Caco-2 (cell line): ENCODE measurements around the gene IL1RAPL1. TPM values are rescaled to one million over a fixed set of nuclear protein-coding genes. Genes with fewer than 3 reads are reported as not detected.
A peak's percentile ranks its signal among the peaks of the same experiment; 100 is the strongest.
"Not testable (repeated sequence)": the region's sequence is repeated elsewhere in the genome, so short reads cannot be mapped to it uniquely, and the experiment has no call there.

Experiments used
- BruUV-seq: library from RNA; stranded (reverse); fragments of 400-500 nt; replicated peaks from 2 replicates; lab custom pipeline; 2021; lab: Mats Ljungman, UMichigan
- CTCF ChIA-PET: fragments of 300-600 bp; sonication (Branson Sonifier 250); formaldehyde crosslinking; loops from one replicate; lab custom pipeline; 2022; ENCODE audit warnings: antibody characterized with exemption; lab: Charles Lee
- POLR2A ChIA-PET: fragments of 300-600 bp; sonication (Branson Sonifier 250); formaldehyde crosslinking; loops from one replicate; lab custom pipeline; 2022; ENCODE audit warnings: antibody characterized with exemption; lab: Charles Lee
- DNase-seq, 2 experiments: peaks; one replicate each; pipeline versions ENCODE4 v3.0.0 to v3.0.0-alpha.2; 2020 to 2022
- H3K27me3 ChIP-seq: replicated peaks from 2 replicates; pipeline ENCODE4 v1.6.0; 2011; ENCODE audit warnings: low read length; ENCODE audit not compliant: control insufficient read depth, insufficient read depth
- H3K36me3 ChIP-seq: 2 replicates; pipeline ENCODE4 v1.5.1; 2011; ENCODE audit warnings: low read length; ENCODE audit not compliant: control insufficient read depth, insufficient read depth
- H3K4me1 ChIP-seq: fragments of 250-450 bp; sonication (Bioruptor Pico); 2 replicates; pipeline ENCODE4 v1.5.1; 2020; ENCODE audit warnings: mild to moderate bottlenecking
- H3K4me3 ChIP-seq: 2 replicates; pipeline ENCODE4 v1.5.1; 2011; ENCODE audit warnings: low read depth, mild to moderate bottlenecking, control low read depth, low read length
- H3K9me3 ChIP-seq: fragments of 250-450 bp; sonication (Bioruptor Pico); 2 replicates; pipeline ENCODE4 v1.5.1; 2020; ENCODE audit warnings: mild to moderate bottlenecking, moderate library complexity
- H3K27ac Mint-ChIP-seq: one replicate; pipeline ENCODE4 v1.8.0; 2022; ENCODE audit warnings: mixed read lengths; ENCODE audit not compliant: unreplicated experiment
- H3K27me3 Mint-ChIP-seq: one replicate; pipeline ENCODE4 v1.8.0; 2022; ENCODE audit warnings: mixed read lengths; ENCODE audit not compliant: insufficient read depth, unreplicated experiment
- H3K36me3 Mint-ChIP-seq: one replicate; pipeline ENCODE4 v1.8.0; 2022; ENCODE audit warnings: mild to moderate bottlenecking, mixed read lengths; ENCODE audit not compliant: insufficient read depth, unreplicated experiment
- H3K4me1 Mint-ChIP-seq: one replicate; pipeline ENCODE4 v1.8.0; 2022; ENCODE audit warnings: low read depth, mixed read lengths; ENCODE audit not compliant: unreplicated experiment
- H3K4me3 Mint-ChIP-seq: one replicate; pipeline ENCODE4 v1.8.0; 2022; ENCODE audit warnings: mild to moderate bottlenecking, moderate library complexity, mixed read lengths; ENCODE audit not compliant: unreplicated experiment
- H3K9me3 Mint-ChIP-seq: one replicate; pipeline ENCODE4 v1.8.0; 2022; ENCODE audit warnings: mixed read lengths; ENCODE audit not compliant: unreplicated experiment
- intact Hi-C: fragments of 100-400 bp; cut with micrococcal nuclease; formaldehyde crosslinking; loops from one replicate; pipeline ENCODE4 v1.10.0; 2022; ENCODE audit not compliant: unreplicated experiment
- total RNA-seq: library from RNA; stranded (reverse); gene quantifications from 2 replicates; pipeline ENCODE4 v1.2.3, GENCODE V29; 2022
- TF ChIP-seq, protein P1 (sequence below), 2 experiments: fragments of 200-600 bp in 1 of 2; IDR thresholded peaks; 1 replicate in 1 of 2; 2 replicates in 1 of 2; pipeline versions ENCODE4 v1.5.1 to v1.8.0; 2011 to 2022; ENCODE audit warnings: antibody characterized with exemption in 1 of 2, control low read depth in 1 of 2, inconsistent platforms in 1 of 2, low read depth in 1 of 2, low read length in 1 of 2, mild to moderate bottlenecking in 1 of 2, moderate library complexity in 1 of 2; ENCODE audit not compliant: insufficient read depth in 1 of 2, severe bottlenecking in 1 of 2, unreplicated experiment in 1 of 2

Gene IL1RAPL1
- total RNA-seq, 1 experiment from 2014 or later = not detected

DNA sequence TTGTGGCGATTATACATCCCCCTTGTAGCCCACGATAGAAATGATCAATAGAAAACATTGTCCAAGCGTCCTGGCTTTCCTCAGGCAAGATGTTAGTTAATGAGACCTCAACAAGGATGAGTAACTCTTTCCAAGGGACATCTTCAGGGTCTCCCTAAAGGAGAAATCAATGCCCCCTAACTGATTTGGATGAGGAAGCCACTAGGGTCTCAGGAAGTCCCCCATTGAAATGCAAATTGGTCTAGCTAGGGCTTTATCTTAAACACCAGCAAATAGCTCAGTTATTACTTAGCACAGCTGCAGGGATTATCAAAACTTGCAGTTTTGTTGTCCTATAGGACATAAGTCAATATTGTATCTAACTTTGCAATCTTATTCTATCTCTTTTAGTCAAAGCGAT lies 721.5 kb downstream of the IL1RAPL1 start:
- H3K4me3 ChIP-seq = no peak overlapping the region
- no peaks in the 10 kb centered on the region for H3K36me3 ChIP-seq
- TF ChIP-seq, protein P1, sequence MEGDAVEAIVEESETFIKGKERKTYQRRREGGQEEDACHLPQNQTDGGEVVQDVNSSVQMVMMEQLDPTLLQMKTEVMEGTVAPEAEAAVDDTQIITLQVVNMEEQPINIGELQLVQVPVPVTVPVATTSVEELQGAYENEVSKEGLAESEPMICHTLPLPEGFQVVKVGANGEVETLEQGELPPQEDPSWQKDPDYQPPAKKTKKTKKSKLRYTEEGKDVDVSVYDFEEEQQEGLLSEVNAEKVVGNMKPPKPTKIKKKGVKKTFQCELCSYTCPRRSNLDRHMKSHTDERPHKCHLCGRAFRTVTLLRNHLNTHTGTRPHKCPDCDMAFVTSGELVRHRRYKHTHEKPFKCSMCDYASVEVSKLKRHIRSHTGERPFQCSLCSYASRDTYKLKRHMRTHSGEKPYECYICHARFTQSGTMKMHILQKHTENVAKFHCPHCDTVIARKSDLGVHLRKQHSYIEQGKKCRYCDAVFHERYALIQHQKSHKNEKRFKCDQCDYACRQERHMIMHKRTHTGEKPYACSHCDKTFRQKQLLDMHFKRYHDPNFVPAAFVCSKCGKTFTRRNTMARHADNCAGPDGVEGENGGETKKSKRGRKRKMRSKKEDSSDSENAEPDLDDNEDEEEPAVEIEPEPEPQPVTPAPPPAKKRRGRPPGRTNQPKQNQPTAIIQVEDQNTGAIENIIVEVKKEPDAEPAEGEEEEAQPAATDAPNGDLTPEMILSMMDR (IDR thresholded peaks at IDR 0.05; ENCODE audit: insufficient read depth in 1 of 2, low read depth in 1 of 2, low read length in 1 of 2, severe bottlenecking in 1 of 2, unreplicated experiment in 1 of 2) = no peak
- Mint-ChIP-seq H3K36me3 (no peaks in the 10 kb centered on the region), H3K27ac (no peak overlapping the region), H3K27me3 (no peaks in the 10 kb centered on the region), H3K4me1 (no peaks in the 10 kb centered on the region), H3K4me3 (no peak overlapping the region), H3K9me3 (peaks cover 11% of the 10 kb centered on the region)
- DNase-seq = no peak
- no peaks in the 10 kb centered on the region for H3K27me3 ChIP-seq
- H3K9me3 ChIP-seq = no peaks in the 10 kb centered on the region
- ChIA-PET CTCF (no interaction called here), POLR2A (no interaction called here)
- BruUV-seq = no TSS peak
- H3K4me1 ChIP-seq = 0 out of 2 replicates have a peak, but pooled peaks cover 6% of the 10 kb centered on the region
- intact Hi-C loops = no loop called here

DNA sequence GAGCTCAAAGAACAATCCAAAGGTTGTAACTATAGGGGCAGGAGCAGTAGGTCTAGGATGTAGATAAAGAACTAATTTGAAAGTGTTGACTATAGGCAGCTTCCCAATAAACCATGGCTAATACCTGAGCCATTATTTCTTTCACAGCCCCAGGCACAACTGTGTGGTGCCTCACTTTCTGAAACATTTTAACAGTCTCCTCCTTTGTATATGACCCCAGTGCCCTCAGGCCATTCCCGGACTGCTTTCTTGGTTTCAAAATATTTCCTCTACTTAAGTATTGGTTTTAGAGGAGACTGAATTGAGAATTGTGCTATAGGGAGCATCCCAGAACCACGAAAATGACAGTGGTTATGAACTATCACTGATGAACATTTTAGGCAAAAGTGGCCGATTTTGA lies 728.7 kb downstream of the IL1RAPL1 start:
- peaks cover 9% of the 10 kb centered on the region for H3K4me1 Mint-ChIP-seq
- Histone ChIP-seq H3K36me3 (no peaks in the 10 kb centered on the region), H3K9me3 (no peaks in the 10 kb centered on the region), H3K4me1 (peaks cover 18% of the 10 kb centered on the region), H3K4me3 (no peak overlapping the region), H3K27me3 (no peaks in the 10 kb centered on the region)
- no TSS peak for BruUV-seq
- DNase-seq = peak; percentile 2 to 26
- H3K27me3 Mint-ChIP-seq = no peaks in the 10 kb centered on the region
- H3K4me3 Mint-ChIP-seq = peak overlapping the region; percentile 4
- H3K36me3 Mint-ChIP-seq = no peaks in the 10 kb centered on the region
- ChIA-PET POLR2A (no interaction called here), CTCF (no interaction called here)
- intact Hi-C loops = loop anchor here (10.0 kb wide), 1 partner anchor 159 kb away; no protein-coding TSS in a partner anchor
- TF ChIP-seq, protein P1 (IDR thresholded peaks at IDR 0.05; ENCODE audit: insufficient read depth in 1 of 2, low read depth in 1 of 2, low read length in 1 of 2, severe bottlenecking in 1 of 2, unreplicated experiment in 1 of 2) = no peak
- H3K27ac Mint-ChIP-seq = peak overlapping the region; percentile 57
- H3K9me3 Mint-ChIP-seq = no peaks in the 10 kb centered on the region

DNA sequence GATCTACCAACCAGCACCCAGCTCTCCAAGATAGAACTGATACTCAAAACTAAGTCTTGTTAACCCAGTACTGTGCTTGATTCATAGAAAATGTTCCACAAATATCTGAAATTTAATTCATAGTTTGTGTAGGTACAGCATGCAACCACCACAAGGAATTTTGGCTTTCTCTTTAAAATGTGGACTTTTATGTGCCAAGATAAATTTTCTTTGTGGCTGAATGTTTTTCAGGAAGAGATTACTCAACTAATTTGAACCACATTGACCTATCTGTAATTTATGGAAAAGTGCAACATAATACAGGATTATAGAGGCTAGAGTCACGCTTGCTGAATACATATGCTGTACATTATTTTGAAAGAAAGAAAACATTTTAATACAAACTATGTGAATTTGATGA lies 730.8 kb downstream of the IL1RAPL1 start:
- TF ChIP-seq, protein P1 (IDR thresholded peaks at IDR 0.05; ENCODE audit: insufficient read depth in 1 of 2, low read depth in 1 of 2, low read length in 1 of 2, severe bottlenecking in 1 of 2, unreplicated experiment in 1 of 2) = no peak
- Histone ChIP-seq H3K27me3 (no peaks in the 10 kb centered on the region), H3K36me3 (no peaks in the 10 kb centered on the region), H3K4me1 (peaks cover 18% of the 10 kb centered on the region), H3K4me3 (no peak overlapping the region), H3K9me3 (no peaks in the 10 kb centered on the region)
- no TSS peak for BruUV-seq
- intact Hi-C loops = loop anchor here (10.0 kb wide), 1 partner anchor 157 kb away; no protein-coding TSS in a partner anchor
- Mint-ChIP-seq H3K27me3 (no peaks in the 10 kb centered on the region), H3K4me1 (peaks cover 9% of the 10 kb centered on the region), H3K9me3 (no peaks in the 10 kb centered on the region), H3K27ac (no peak overlapping the region), H3K4me3 (no peak overlapping the region), H3K36me3 (no peaks in the 10 kb centered on the region)
- POLR2A ChIA-PET = no interaction called here
- no peak for DNase-seq
- CTCF ChIA-PET = no interaction called here

DNA sequence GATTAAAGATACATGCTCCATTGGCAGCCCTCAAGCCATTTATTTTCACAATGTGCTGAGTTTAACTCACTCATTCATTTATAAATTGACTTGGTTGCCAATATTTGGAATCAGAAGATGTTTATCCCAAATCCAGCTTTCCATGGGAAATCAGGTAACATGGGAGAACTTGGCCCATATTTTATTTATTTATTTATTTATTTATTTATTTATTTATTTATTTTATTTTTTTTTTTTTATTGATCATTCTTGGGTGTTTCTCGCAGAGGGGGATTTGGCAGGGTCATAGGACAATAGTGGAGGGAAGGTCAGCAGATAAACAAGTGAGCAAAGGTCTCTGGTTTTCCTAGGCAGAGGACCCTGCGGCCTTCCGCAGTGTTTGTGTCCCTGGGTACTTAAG lies 745.2 kb downstream of the IL1RAPL1 start:
- CTCF ChIA-PET, intact Hi-C loops, H3K4me3 ChIP-seq, BruUV-seq, H3K4me3 Mint-ChIP-seq, H3K27me3 ChIP-seq, H3K27ac Mint-ChIP-seq, H3K9me3 ChIP-seq, POLR2A ChIA-PET, H3K36me3 ChIP-seq, H3K4me1 ChIP-seq, H3K9me3 Mint-ChIP-seq, DNase-seq, H3K4me1 Mint-ChIP-seq, H3K36me3 Mint-ChIP-seq, H3K27me3 Mint-ChIP-seq: not testable (repeated sequence)

DNA sequence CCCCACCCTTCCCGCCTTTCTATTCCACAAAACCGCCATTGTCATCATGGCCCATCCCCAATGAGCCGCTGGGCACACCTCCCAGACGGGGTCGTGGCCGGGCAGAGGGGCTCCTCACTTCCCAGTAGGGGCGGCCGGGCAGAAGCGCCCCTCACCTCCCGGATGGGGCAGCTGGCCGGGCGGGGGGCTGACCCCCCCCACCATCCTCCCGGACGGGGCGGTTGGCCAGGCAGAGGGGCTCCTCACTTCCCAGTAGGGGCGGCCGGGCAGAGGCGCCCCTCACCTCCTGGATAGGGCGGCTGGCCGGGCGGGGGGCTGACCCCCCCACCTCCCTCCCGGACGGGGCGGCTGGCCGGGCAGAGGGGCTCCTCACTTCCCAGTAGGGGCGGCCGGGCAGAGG lies 745.8 kb downstream of the IL1RAPL1 start:
- H3K4me1 Mint-ChIP-seq, H3K27ac Mint-ChIP-seq, H3K4me3 ChIP-seq, CTCF ChIA-PET, BruUV-seq, H3K36me3 ChIP-seq, H3K4me3 Mint-ChIP-seq, H3K27me3 ChIP-seq, H3K27me3 Mint-ChIP-seq, H3K9me3 ChIP-seq, H3K4me1 ChIP-seq, H3K36me3 Mint-ChIP-seq, POLR2A ChIA-PET, H3K9me3 Mint-ChIP-seq, DNase-seq, intact Hi-C loops: not testable (repeated sequence)
